ENCODE measurements around the gene FRY. TPM values are rescaled to one million over a fixed set of nuclear protein-coding genes. Genes with fewer than 3 reads are reported as not detected.

The FRY gene
- total and polyA plus RNA-seq, 10 of the 15 experiments (the other 5 are each of a cell fraction or from before 2014, with no cell fraction given), result 0.18 to 1.4 (median 0.30) TPM

- TF ChIP-seq ZNF622 (IDR thresholded peaks at IDR 0.05) (no peak), MAX (IDR thresholded peaks at IDR 0.05; ENCODE audit: low read depth, low read length) (no peak), EED (IDR thresholded peaks at IDR 0.05; ENCODE audit: low read depth) (no peak), RUNX3 (IDR thresholded peaks at IDR 0.05; ENCODE audit: low read length) (no peak), ZNF384 (IDR thresholded peaks at IDR 0.05; ENCODE audit: borderline replicate concordance, low read depth, low read length) (no peak), SMAD5 (IDR thresholded peaks at IDR 0.05; ENCODE audit: low read depth) (no peak), STAT1 (conservative IDR thresholded peaks at IDR 0.05) (no peak)
These were observed 89.7 kb downstream of the FRY start (continued) for GRCh38 chr13:32121316-32121715.

GRCh38 chr13:32124743-32125142, 93.2 kb downstream of the FRY start:
- no peaks in the 10 kb centered on the region for H3K79me2 ChIP-seq (ENCODE audit: control insufficient read depth, insufficient read depth, low read length)
- BruUV-seq (replicated peaks), result no TSS peak
- intact Hi-C loops (cut with micrococcal nuclease; ENCODE audit: unreplicated experiment) (no loop called here), in situ Hi-C loops (cut with MboI) (no loop called here)
- no peaks in the 10 kb centered on the region for H3K9me3 ChIP-seq (replicated peaks; ENCODE audit: control insufficient read depth, insufficient read depth, low read length)
- no peaks in the 10 kb centered on the region for H3K27me3 ChIP-seq (replicated peaks in 1 of 2; ENCODE audit: control insufficient read depth in 2 of 2, insufficient read depth in 2 of 2, low read length in 1 of 2)
- H3K36me3 ChIP-seq (ENCODE audit: control insufficient read depth in 2 of 2, insufficient read depth in 2 of 2, low read length in 1 of 2), result no peaks in the 10 kb centered on the region
- CTCF ChIA-PET, result no interaction called here
- no peak overlapping the region for H3K4me2 ChIP-seq (ENCODE audit: control insufficient read depth, insufficient read depth)
- FAIRE-seq (peak; percentile 7), ATAC-seq (no peak), DNase-seq (ENCODE audit: low read depth, low spot score) (no peak)
- H3K4me3 ChIP-seq, result no peak overlapping the region
- H3K27ac ChIP-seq (ENCODE audit: control insufficient read depth, insufficient read depth), result no peak overlapping the region
- TF ChIP-seq CEBPB (IDR thresholded peaks at IDR 0.05; ENCODE audit: borderline replicate concordance in 1 of 2, low read depth in 2 of 2, low read length in 2 of 2) (no peak), HDAC2 (IDR thresholded peaks at IDR 0.05) (no peak), MYB (IDR thresholded peaks at IDR 0.05; ENCODE audit: borderline replicate concordance, low read depth, low read length) (no peak)
- H4K20me1 ChIP-seq (ENCODE audit: control insufficient read depth, insufficient read depth), result no peaks in the 10 kb centered on the region
- no peak overlapping the region for H2AFZ ChIP-seq (ENCODE audit: control insufficient read depth, low read depth, low read length)
- WGBS (ENCODE audit: insufficient coverage, insufficient replicate concordance, low lambda C conversion rate, missing lambda C conversion rate), result 66% methylated on average over 3 of the region's 3 CpGs
- H3K9ac ChIP-seq (ENCODE audit: control insufficient read depth, insufficient read depth, low read length), result no peak overlapping the region
- POLR2A ChIA-PET, result interaction anchor here (0.6 kb wide), 1 partner anchor 93 kb away, joined by 6 read pairs; no protein-coding TSS in a partner anchor
- no peaks in the 10 kb centered on the region for H3K4me1 ChIP-seq (ENCODE audit: control insufficient read depth, insufficient read depth, low read length)
- RAD21 ChIA-PET (ENCODE audit: unreplicated experiment), result no interaction called here
- SMC1A ChIA-PET (ENCODE audit: uncharacterized antibody, unreplicated experiment), result no interaction called here
